ENCODE results near the gene FAT1.

DNA sequence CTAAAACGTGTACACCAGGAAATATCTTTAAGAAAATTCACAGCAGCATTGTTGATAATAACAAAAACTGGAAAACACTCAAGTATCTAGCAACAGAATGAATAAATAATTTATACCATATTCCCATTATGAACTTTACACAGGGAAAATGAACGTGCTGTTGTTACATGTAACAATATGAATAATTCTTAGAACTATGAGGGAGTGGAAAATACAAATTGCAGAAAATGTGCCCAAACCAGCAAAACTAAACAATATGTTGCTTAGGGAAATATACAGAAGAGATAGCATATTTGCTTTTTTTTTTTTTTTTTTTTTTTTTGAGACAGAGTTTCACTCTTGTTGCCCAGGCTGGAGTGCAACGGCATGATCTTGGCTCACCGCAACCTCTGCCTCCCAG lies 14.8 kb upstream of the FAT1 start:
- TF ChIP-seq, protein P1, sequence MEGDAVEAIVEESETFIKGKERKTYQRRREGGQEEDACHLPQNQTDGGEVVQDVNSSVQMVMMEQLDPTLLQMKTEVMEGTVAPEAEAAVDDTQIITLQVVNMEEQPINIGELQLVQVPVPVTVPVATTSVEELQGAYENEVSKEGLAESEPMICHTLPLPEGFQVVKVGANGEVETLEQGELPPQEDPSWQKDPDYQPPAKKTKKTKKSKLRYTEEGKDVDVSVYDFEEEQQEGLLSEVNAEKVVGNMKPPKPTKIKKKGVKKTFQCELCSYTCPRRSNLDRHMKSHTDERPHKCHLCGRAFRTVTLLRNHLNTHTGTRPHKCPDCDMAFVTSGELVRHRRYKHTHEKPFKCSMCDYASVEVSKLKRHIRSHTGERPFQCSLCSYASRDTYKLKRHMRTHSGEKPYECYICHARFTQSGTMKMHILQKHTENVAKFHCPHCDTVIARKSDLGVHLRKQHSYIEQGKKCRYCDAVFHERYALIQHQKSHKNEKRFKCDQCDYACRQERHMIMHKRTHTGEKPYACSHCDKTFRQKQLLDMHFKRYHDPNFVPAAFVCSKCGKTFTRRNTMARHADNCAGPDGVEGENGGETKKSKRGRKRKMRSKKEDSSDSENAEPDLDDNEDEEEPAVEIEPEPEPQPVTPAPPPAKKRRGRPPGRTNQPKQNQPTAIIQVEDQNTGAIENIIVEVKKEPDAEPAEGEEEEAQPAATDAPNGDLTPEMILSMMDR (IDR thresholded peaks at IDR 0.05) = no peak
- TF ChIP-seq EP300 (IDR thresholded peaks at IDR 0.05) = no peak

Data from sigmoid colon (tissue), 4 donors.